WTC11 (cell line): ENCODE results near the gene TMEM114. TPM values are rescaled to one million over a fixed set of nuclear protein-coding genes. Genes with fewer than 3 reads are reported as not detected.

Experiments
- ATAC-seq: fragments of 200-7000 bp; cut with Tn5 transposase; 2 replicates; pipeline ENCODE4 v1.10.0; 2021; ENCODE audit warnings: mild to moderate bottlenecking, moderate library complexity
- CTCF ChIA-PET: fragments of 300-600 bp; sonication (Branson Sonifier 250); formaldehyde crosslinking; loops from one replicate; lab custom pipeline; 2021; ENCODE audit warnings: antibody characterized with exemption; lab: Charles Lee
- POLR2A ChIA-PET: fragments of 350-600 bp; sonication (Branson Sonifier 250); formaldehyde crosslinking; loops from one replicate; lab custom pipeline; 2021; ENCODE audit warnings: antibody characterized with exemption; lab: Charles Lee
- DNase-seq: peaks from one replicate; pipeline ENCODE4 v3.0.0; 2021; ENCODE audit warnings: low spot score
- H3K27ac Mint-ChIP-seq: 2 replicates; pipeline ENCODE4 v1.8.0; 2021; ENCODE audit warnings: mixed read lengths
- H3K27me3 Mint-ChIP-seq: 2 replicates; pipeline ENCODE4 v1.8.0; 2021; ENCODE audit warnings: low read depth, mild to moderate bottlenecking, moderate library complexity, mixed read lengths
- H3K36me3 Mint-ChIP-seq: 2 replicates; pipeline ENCODE4 v1.8.0; 2021; ENCODE audit warnings: mixed read lengths
- H3K4me1 Mint-ChIP-seq: 2 replicates; pipeline ENCODE4 v1.8.0; 2022; ENCODE audit warnings: mixed read lengths
- H3K4me3 Mint-ChIP-seq: 2 replicates; pipeline ENCODE4 v1.8.0; 2021; ENCODE audit warnings: mild to moderate bottlenecking, moderate library complexity, mixed read lengths
- H3K9me3 Mint-ChIP-seq: 2 replicates; pipeline ENCODE4 v1.8.0; 2021; ENCODE audit warnings: mixed read lengths
- ATF6 ChIP-seq: sonication (generic); formaldehyde crosslinking; IDR thresholded peaks from 2 replicates; pipeline ENCODE4 v1.8.1; 2023; ENCODE audit warnings: mild to moderate bottlenecking, missing genetic modification reagents
- CDX4 ChIP-seq: fragments of 250-450 bp; sonication (Bioruptor Pico); IDR thresholded peaks from 2 replicates; pipeline ENCODE4 v1.9.0; 2021; ENCODE audit warnings: moderate library complexity, mild to moderate bottlenecking, inconsistent platforms, borderline replicate concordance
- CREB1 ChIP-seq: sonication (generic); formaldehyde crosslinking; IDR thresholded peaks from 2 replicates; pipeline ENCODE4 v1.8.0; 2023; ENCODE audit warnings: mild to moderate bottlenecking, missing genetic modification reagents
- CTCF ChIP-seq: fragments of 200-600 bp; IDR thresholded peaks from 2 replicates; pipeline ENCODE4 v1.8.0; 2022; ENCODE audit warnings: antibody characterized with exemption
- ESRRA ChIP-seq: sonication (generic); formaldehyde crosslinking; IDR thresholded peaks from 2 replicates; pipeline ENCODE4 v1.8.1; 2022; ENCODE audit warnings: mild to moderate bottlenecking, missing genetic modification reagents, borderline replicate concordance
- FOXP4 ChIP-seq: sonication (generic); formaldehyde crosslinking; IDR thresholded peaks from 2 replicates; pipeline ENCODE4 v1.8.0; 2022; ENCODE audit warnings: mild to moderate bottlenecking, missing genetic modification reagents
- KAT7 ChIP-seq: sonication (generic); formaldehyde crosslinking; IDR thresholded peaks from 2 replicates; pipeline ENCODE4 v1.8.1; 2023; ENCODE audit warnings: missing genetic modification reagents, mild to moderate bottlenecking, borderline replicate concordance
- MXD4 ChIP-seq: fragments of 250-450 bp; sonication (Bioruptor Pico); IDR thresholded peaks from 2 replicates; pipeline ENCODE4 v1.8.0; 2021; ENCODE audit warnings: mild to moderate bottlenecking, moderate library complexity, borderline replicate concordance
- MYBL2 ChIP-seq: sonication (generic); formaldehyde crosslinking; IDR thresholded peaks from 2 replicates; pipeline ENCODE4 v1.8.1; 2023; ENCODE audit warnings: mild to moderate bottlenecking, moderate library complexity, missing genetic modification reagents
- NR1H2 ChIP-seq: sonication (generic); formaldehyde crosslinking; IDR thresholded peaks from 2 replicates; pipeline ENCODE4 v1.9.0; 2021; ENCODE audit warnings: mild to moderate bottlenecking, moderate library complexity, missing genetic modification reagents
- NR2C2 ChIP-seq: sonication (generic); formaldehyde crosslinking; IDR thresholded peaks from 2 replicates; pipeline ENCODE4 v1.8.0; 2022; ENCODE audit warnings: mild to moderate bottlenecking, missing genetic modification reagents
- USF1 ChIP-seq: sonication (generic); formaldehyde crosslinking; IDR thresholded peaks from 2 replicates; pipeline ENCODE4 v1.8.0; 2022; ENCODE audit warnings: mild to moderate bottlenecking, missing genetic modification reagents
- USF2 ChIP-seq: sonication (generic); formaldehyde crosslinking; IDR thresholded peaks from 2 replicates; pipeline ENCODE4 v1.8.1; 2023; ENCODE audit warnings: mild to moderate bottlenecking, missing genetic modification reagents, moderate library complexity
- ZBTB21 ChIP-seq: sonication (generic); formaldehyde crosslinking; IDR thresholded peaks from 2 replicates; pipeline ENCODE4 v1.8.1; 2023; ENCODE audit warnings: mild to moderate bottlenecking, missing genetic modification reagents, borderline replicate concordance
- ZMAT4 ChIP-seq: fragments of 250-450 bp; sonication (Bioruptor Pico); IDR thresholded peaks from 2 replicates; pipeline ENCODE4 v1.9.0; 2021; ENCODE audit warnings: mild to moderate bottlenecking
- ZNF121 ChIP-seq: sonication (generic); formaldehyde crosslinking; IDR thresholded peaks from 2 replicates; pipeline ENCODE4 v1.8.0; 2023; ENCODE audit warnings: missing genetic modification reagents
- ZNF416 ChIP-seq: fragments of 250-450 bp; sonication (Bioruptor Pico); IDR thresholded peaks from 2 replicates; pipeline ENCODE4 v1.9.0; 2021; ENCODE audit warnings: mild to moderate bottlenecking, inconsistent platforms
- ZNF423 ChIP-seq: fragments of 250-450 bp; sonication (Bioruptor Pico); IDR thresholded peaks from 2 replicates; pipeline ENCODE4 v2.1.2; 2022; ENCODE audit warnings: mild to moderate bottlenecking, moderate library complexity
- ZNF512 ChIP-seq: sonication (generic); formaldehyde crosslinking; IDR thresholded peaks from 2 replicates; pipeline ENCODE4 v1.8.1; 2022; ENCODE audit warnings: missing genetic modification reagents, borderline replicate concordance
- ZSCAN18 ChIP-seq: fragments of 250-450 bp; sonication (Bioruptor Pico); IDR thresholded peaks from 2 replicates; pipeline ENCODE4 v2.1.2; 2022; ENCODE audit warnings: mild to moderate bottlenecking, moderate library complexity
- total RNA-seq: library from RNA; stranded (reverse); gene quantifications from 3 replicates; pipeline ENCODE4 v1.2.3, GENCODE V29; 2021

Gene TMEM114
- total RNA-seq, 1 experiment from 2014 or later = 0.37 TPM

- no peak for TF ChIP-seq ESRRA (CRISPR knock-in tag)
- TF ChIP-seq ZNF512 (CRISPR knock-in tag) = no peak
- TF ChIP-seq, all 79 proteins: peak for 0
Observed at GRCh38 chr16:8600144-8600775, 9.9 kb upstream of the TMEM114 start (continued).

GRCh38 chr16:8596581-8596980 lies 6.3 kb upstream of the TMEM114 start:
- H3K36me3 Mint-ChIP-seq = no peaks in the 10 kb centered on the region
- H3K9me3 Mint-ChIP-seq = peaks cover 20% of the 10 kb centered on the region
- CTCF ChIA-PET = interaction anchor here (1.0 kb wide), 1 partner anchor 39 kb away, joined by 3 read pairs; no protein-coding TSS in a partner anchor
- no peak for DNase-seq
- peaks cover 46% of the 10 kb centered on the region for H3K27me3 Mint-ChIP-seq
- ATAC-seq = no peak
- POLR2A ChIA-PET = no interaction called here
- no peak for TF ChIP-seq FOXP4
- no peak for TF ChIP-seq ZMAT4 (CRISPR knock-in tag)
- no peak for TF ChIP-seq NR1H2 (CRISPR knock-in tag)
- TF ChIP-seq ZNF416 (CRISPR knock-in tag) = no peak
- no peak for TF ChIP-seq USF2
- TF ChIP-seq ZSCAN18 (CRISPR knock-in tag) = no peak
- TF ChIP-seq USF1 (CRISPR knock-in tag) = no peak
- TF ChIP-seq CDX4 (CRISPR knock-in tag) = no peak
- H3K4me1 Mint-ChIP-seq = no peaks in the 10 kb centered on the region
- H3K27ac Mint-ChIP-seq = no peak overlapping the region
- no peak overlapping the region for H3K4me3 Mint-ChIP-seq

GRCh38 chr16:8595783-8596182 lies 5.5 kb upstream of the TMEM114 start:
- Mint-ChIP-seq H3K4me1 (no peaks in the 10 kb centered on the region), H3K27ac (no peak overlapping the region), H3K36me3 (no peaks in the 10 kb centered on the region), H3K4me3 (no peak overlapping the region), H3K27me3 (peaks cover 42% of the 10 kb centered on the region), H3K9me3 (peaks cover 17% of the 10 kb centered on the region)
- ChIA-PET CTCF (no interaction called here), POLR2A (no interaction called here)
- ATAC-seq = no peak
- DNase-seq = no peak
- TF ChIP-seq CTCF = no peak
- TF ChIP-seq ATF6 = no peak
- TF ChIP-seq MYBL2 (CRISPR knock-in tag) = no peak
- TF ChIP-seq CDX4 (CRISPR knock-in tag) = no peak
- TF ChIP-seq ZNF423 (CRISPR knock-in tag) = no peak
- no peak for TF ChIP-seq ZBTB21 (CRISPR knock-in tag)
- TF ChIP-seq NR2C2 (CRISPR knock-in tag) = no peak
- TF ChIP-seq ZNF121 (CRISPR knock-in tag) = no peak
- no peak for TF ChIP-seq KAT7 (CRISPR knock-in tag)
- TF ChIP-seq MXD4 (CRISPR knock-in tag) = no peak
- no peak for TF ChIP-seq CREB1 (CRISPR knock-in tag)
